GM19193 (cell line): Measurements from ENCODE around the gene MDFIC.

ENCODE experiments used
- POLR2A ChIP-seq: IDR thresholded peaks from 4 replicates; pipeline ENCODE4 v1.6.1; 2011; ENCODE audit not compliant: insufficient read depth, insufficient read length; ENCODE audit errors: extremely low read depth

Gene MDFIC

GRCh38 chr7:115047958-115048720, 126.2 kb downstream of the MDFIC start:
- no peak for TF ChIP-seq POLR2A

GRCh38 chr7:115052706-115053105, 130.8 kb downstream of the MDFIC start:
- no peak for TF ChIP-seq POLR2A

GRCh38 chr7:115054478-115055065, 132.7 kb downstream of the MDFIC start:
- no peak for TF ChIP-seq POLR2A

- TF ChIP-seq POLR2A = no peak
Measured at GRCh38 chr7:115056019-115056418, 134.1 kb downstream of the MDFIC start.

GRCh38 chr7:115058726-115059125, 136.8 kb downstream of the MDFIC start:
- TF ChIP-seq POLR2A = no peak

GRCh38 chr7:115059321-115059720, 137.4 kb downstream of the MDFIC start:
- TF ChIP-seq POLR2A = no peak

GRCh38 chr7:115060095-115060870, 138.4 kb downstream of the MDFIC start:
- TF ChIP-seq POLR2A = no peak

GRCh38 chr7:115066050-115066449, 144.2 kb downstream of the MDFIC start:
- TF ChIP-seq POLR2A = no peak

- no peak for TF ChIP-seq POLR2A
Measured at GRCh38 chr7:115066634-115067033, 144.7 kb downstream of the MDFIC start.

- TF ChIP-seq POLR2A = no peak
Measured at GRCh38 chr7:115068220-115068619, 146.3 kb downstream of the MDFIC start.
